Cerebellar nuclear complex (tissue), 1 donor: ENCODE results near the gene GLTPD2.

Experiments
- DNase-seq, 2 experiments: peaks; one replicate each; lab custom pipeline; 2025; lab: John Stamatoyannopoulos, UW

The GLTPD2 gene

GRCh38 chr17:4771519-4772234 lies 17.1 kb upstream of the GLTPD2 start, which contains the start of gene TM4SF5:
Gene TM4SF5, plus strand, starts transcription at chr17:4771886. Its CDS starts 37 bp downstream, at chr17:4771923.
- DNase-seq: no peak

- DNase-seq: no peak
These were observed 16.5 kb upstream of the GLTPD2 start for GRCh38 chr17:4772235-4772613.

GRCh38 chr17:4777969-4778760 lies 10.6 kb upstream of the GLTPD2 start:
- DNase-seq: no peak

- no peak for DNase-seq
These were observed 8.3 kb upstream of the GLTPD2 start for GRCh38 chr17:4780325-4780955.

GRCh38 chr17:4782652-4783051 lies 6.1 kb upstream of the GLTPD2 start:
- DNase-seq: no peak

GRCh38 chr17:4785311-4786105 lies 3.3 kb upstream of the GLTPD2 start:
- DNase-seq: no peak

GRCh38 chr17:4786106-4786511 lies 2.7 kb upstream of the GLTPD2 start, which contains the start of gene VMO1:
Gene VMO1, minus strand, starts transcription at chr17:4786364. Its CDS starts 12 bp downstream, at chr17:4786352.
- DNase-seq: no peak

- DNase-seq: no peak
These were observed 2.2 kb upstream of the GLTPD2 start for GRCh38 chr17:4786516-4786915.

GRCh38 chr17:4788159-4788806 lies 481 bp upstream of the GLTPD2 start:
- no peak for DNase-seq

GRCh38 chr17:4789701-4789950 lies 862 bp downstream of the GLTPD2 start:
- DNase-seq: no peak

GRCh38 chr17:4789951-4790704 lies 1.4 kb downstream of the GLTPD2 start:
- DNase-seq: peak in 1 of 2 experiments; percentile 52

GRCh38 chr17:4790705-4791088 lies 1.9 kb downstream of the GLTPD2 start:
- DNase-seq: no peak

- no peak for DNase-seq
These were observed 6.4 kb downstream of the GLTPD2 start for GRCh38 chr17:4795168-4795567.

- DNase-seq: no peak
These were observed 7.8 kb downstream of the GLTPD2 start for GRCh38 chr17:4796552-4796920.

- no peak for DNase-seq
These were observed 11.9 kb downstream of the GLTPD2 start for GRCh38 chr17:4800462-4801196.

GRCh38 chr17:4802228-4802627 lies 13.5 kb downstream of the GLTPD2 start, which contains the start of gene C17orf114:
Gene C17orf114, minus strand, starts transcription at chr17:4802328.
- no peak for DNase-seq

GRCh38 chr17:4806456-4806776 lies 17.7 kb downstream of the GLTPD2 start:
- DNase-seq: no peak

GRCh38 chr17:4806777-4807604 lies 18.2 kb downstream of the GLTPD2 start, which contains the start of gene PLD2:
Gene PLD2, plus strand, starts transcription at chr17:4807152. Its CDS starts 621 bp downstream, at chr17:4807773.
- DNase-seq: no peak

- no peak for DNase-seq
These were observed 19.0 kb downstream of the GLTPD2 start for GRCh38 chr17:4807605-4808377.
